Measurements from ENCODE around the gene KCNQ5.
A peak's percentile ranks its signal among the peaks of the same experiment; 100 is the strongest.

Gene KCNQ5

DNA sequence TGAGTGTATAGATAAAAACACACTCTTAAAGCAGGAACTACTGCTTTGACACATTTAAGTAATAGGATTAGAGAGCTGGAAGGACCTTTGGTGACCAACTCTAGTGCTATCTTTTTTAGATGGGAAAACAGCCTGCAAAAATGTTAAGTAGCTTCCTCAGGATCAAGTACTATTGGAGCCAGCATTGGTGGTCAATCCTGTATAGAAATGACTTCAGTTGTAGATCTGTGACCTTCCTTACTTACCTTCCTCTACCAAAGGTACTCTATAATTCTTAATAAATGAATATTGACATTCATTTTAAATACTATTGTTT is 18.7 kb downstream of the KCNQ5 start:
- no peak for DNase-seq

DNA sequence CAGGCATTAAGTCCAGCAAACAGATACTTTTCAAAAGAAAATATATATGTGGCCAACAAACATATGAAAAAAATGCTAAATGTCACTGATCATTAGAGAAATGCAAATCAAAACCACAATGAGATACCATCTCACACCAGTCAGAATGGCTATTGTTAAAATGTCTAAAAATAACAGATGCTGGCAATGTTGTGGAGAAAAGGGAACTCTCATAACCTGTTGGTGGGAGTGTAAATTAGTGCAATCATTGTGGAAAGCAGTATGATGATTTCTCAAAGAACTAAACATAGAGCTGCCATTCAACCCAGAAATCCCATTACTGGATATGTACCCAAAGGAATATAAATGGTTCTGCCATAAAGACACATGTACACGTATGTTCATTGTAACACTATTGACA is 20.6 kb downstream of the KCNQ5 start:
- DNase-seq = no peak

DNA sequence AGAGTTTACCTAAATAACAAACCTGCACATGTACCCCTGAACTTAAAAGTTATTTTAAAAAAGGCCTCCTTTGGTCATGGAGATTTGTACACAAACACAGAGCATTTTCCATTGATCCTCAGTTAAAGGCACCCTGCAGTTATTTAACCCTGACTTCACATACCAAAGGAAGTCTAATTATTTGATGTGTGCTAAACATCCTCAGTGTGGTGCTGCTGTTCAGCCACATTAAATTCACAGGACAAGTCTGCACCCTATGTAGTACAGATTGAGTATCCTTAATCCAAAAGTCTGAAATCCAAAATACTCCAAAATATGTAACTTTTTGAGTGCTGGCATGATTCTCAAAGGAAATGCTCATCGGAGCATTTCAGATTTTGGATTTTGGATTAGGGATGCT is 21.4 kb downstream of the KCNQ5 start:
- DNase-seq = peak; percentile 38

DNA sequence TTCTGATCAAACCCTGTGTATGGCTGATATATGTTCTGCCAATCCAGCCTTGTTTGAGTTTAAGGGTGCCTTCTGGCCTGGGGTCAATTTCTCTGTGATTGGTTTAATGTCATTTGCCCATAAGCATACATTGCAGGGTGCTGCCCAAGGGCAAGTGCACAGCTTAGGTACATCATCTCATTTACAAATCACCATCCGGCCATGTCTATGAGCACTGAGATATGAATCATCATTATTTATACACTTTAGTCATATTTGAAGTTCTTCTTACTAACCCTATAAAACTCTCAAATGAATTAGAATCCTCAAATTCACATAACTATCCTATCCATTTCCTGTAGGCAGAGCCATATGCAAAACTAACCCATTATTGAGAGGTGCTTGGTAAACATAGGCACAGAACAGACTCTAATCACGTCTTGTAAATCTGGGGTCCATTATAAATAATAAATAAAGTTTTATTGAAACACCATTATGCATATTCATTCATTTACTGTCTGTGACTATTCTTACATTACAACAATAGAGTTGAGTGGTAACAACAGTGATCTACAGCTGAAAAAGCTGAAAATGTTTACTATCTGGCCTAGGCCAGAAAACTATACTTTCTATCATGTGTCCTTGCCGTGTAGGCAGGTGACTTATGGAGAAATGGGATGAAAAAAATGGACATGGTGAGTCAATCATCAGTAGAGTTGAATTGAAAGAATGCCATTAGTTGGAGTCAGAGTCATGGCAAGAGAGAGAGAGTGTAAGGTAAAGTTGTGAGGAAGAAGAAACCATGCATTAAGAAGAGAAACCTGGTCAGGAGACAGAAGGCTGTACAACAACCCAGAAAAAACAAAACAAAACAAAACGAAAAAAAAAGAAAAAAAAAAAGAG is 25.0 kb downstream of the KCNQ5 start:
- no peak for DNase-seq

DNA sequence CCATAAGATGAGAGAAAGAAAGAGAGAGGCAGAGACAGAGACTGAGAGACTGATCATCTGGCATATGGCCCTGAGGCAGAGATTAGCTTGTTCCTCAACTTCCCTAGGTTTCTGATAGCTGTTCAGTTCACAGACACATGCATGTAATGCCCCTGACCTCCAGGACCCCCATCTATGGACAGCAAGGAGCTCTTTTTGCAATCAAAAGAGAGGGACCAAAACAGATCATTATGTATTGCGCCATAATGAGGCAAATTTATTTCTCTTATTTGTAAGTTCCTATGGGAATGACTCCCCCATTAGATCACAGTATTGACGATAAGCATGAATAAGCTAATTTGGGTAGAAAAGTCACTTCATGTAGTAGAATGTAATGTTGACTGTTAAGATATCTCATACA is 25.6 kb downstream of the KCNQ5 start:
- DNase-seq = no peak

DNA sequence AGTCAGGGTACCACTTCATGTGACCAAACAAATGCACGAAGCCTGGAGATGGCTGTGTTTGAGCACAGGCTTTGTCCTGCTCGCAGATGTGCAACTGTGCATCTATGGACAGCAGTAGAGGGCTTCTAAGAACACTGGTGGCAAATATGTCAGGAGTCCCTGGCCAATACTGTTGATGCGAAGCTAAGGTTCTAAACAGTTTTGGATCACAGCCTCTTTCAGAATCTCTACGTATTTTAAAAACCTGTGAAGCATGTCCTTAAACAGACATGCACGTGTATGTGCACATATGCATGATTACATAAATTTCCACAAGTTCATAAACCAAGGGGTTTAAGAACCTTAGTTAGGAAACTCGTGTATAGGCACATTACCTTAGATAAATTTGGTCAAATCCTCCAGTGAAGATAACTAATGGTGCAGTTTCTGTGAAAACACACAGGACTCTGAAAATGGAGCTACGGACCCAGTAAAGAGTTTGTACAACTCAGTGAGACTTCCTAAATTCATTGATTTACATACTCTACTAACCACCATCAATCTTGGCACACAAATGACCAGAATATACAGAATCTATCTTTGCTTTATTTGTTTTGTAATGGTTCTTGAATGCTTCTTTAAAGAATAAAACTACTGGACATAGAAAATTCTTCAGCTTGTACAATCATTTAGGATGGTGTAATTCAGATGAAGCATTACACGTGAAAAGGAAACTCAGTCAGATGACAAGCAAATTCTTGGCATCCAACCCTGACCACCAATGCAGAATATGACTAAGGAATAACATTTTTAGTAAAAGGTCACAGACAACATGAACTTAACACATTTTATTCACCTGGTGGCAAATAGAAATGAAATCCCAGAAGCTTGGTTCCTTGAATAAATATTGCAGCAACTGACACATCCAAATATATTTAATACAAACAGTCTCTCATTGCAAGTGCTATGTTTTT is 27.4 kb downstream of the KCNQ5 start:
- DNase-seq = peak; percentile 89

DNA sequence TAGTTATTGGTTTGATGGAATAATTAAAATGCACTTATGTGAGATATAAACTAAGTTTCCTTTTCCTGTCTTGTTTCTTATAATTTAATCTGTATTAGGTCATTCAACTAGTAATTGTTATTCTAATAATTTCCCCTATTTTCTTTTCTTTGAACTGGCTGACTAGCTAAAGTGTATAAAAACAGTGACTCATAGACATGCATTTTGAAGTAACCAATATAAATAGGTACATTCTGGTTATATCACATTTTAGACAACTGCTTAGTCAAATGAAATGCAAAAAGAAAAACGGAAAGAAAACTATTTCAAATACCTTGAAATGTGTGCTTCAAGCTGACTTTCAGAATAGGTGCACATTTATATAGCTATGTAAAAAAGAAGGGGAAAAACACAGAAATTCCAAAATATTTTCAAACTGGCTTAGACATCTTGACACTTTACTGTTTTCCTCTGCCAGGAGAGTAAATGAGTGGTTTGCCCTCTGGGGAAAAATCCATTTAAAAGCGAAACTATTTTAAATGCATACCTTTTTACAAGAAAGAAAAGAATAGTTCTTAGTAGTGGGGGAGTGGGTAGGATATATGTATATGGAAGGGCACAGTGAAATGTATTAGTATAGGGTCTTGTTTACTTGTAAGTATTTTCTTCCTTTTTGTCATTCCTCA is 28.3 kb downstream of the KCNQ5 start:
- DNase-seq = peak; percentile 21

DNA sequence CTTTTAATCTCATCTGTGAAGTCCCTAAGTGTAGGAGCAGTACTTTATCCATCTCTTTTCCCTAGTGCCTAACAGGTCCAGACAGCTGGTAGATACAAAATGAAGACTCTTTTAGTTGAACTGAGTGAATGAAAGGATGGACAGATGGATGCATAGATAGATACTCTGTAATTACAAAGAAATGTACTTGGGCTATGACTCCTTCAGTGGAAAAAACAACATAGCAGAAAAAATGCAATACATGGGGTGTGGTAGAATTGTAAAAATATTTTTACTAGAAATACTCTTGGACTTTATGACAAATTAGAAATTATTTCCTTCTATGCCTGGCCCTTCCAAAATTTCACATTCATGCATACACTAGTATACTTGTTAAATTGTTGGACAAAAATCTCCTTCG is 29.3 kb downstream of the KCNQ5 start:
- DNase-seq = peak; percentile 78

DNA sequence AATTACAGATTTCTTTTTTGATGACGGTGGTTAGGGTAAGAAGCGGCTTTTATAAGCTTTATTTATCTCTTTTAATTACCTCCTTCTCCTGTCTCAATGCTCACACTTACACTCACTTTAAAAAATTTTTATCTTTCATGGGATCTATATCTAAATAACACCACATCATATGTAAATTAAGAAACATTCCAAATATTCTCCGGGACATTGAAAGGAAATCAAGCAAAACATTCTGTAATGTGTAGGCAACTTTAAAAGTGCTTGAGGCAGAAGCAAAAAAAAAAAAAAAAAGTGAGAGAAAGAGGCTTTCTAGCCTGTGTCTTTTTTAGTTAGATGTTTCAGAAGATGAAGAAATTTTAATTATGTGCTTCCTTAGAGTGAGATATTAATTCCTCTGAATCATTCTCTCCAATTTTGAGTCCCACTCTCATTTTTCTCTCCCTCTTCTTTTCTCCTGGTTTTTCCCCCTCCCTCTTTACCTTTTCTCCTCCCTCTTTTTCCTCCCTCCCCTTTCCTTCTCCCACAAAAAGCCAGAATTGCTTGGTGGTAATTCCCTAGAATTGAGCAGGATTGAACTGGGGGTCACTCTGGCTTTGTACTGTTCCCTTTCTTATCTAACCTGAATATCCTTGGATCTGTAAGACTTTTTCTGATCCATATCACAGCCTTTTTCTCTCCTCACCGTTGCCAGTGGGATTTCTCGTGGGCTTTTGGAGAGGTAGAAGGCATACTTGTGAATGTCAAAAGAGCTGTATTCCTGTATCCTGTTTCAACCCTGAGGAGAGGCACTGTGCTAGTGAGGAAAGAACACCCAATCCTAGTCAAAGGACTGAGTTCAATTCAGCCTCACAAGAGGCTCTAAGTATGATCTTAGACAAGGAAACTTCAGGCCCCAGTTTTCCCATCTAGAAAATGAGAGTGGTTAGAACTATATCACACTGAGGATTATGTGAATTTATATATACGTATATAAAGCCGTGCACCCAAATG is 30.4 kb downstream of the KCNQ5 start:
- DNase-seq = peak; percentile 35

DNA sequence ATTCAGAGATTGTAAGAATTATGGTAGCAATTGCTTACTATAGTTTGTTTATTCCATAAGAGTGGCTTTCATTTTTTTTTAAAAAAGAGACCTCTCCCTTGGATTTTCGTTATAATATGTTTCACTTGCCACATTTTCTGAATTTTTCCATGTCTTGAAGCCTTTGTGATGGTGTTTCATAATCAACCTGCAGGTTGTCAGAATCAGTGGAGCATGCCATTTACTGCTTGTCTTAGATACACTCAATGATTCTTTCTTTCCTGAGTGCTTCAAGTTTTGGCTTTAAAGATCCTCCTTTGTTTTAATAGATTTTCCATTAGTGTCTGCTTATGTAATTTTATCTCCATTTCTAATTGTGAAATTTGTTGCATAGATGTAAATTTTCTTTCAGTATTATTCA is 31.2 kb downstream of the KCNQ5 start:
- no peak for DNase-seq

DNA sequence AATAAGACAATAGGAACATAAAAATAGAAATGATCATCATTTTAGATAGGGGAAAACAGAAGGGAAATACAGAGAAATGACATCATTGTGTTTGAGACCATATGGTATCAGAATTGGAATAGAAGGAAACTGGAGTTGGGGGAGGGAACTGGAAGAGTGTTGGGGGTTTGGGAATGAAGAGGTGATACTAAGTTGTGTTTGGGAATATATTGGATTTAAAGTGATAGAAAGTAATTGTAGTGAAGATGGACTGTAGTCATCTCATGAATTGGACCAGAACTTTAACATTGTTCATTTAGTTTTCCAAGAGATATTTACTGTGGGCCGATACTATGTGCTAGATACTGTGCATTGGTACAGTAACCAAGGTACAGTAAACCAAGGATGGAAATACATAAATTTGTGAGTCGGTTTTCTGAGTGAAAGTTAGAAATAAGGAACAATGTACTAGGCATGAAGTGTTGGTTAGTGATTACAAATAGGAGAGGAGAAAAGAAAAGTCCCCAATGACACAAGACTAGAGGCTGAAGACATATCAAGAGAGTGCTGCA is 32.3 kb downstream of the KCNQ5 start:
- no peak for DNase-seq

DNA sequence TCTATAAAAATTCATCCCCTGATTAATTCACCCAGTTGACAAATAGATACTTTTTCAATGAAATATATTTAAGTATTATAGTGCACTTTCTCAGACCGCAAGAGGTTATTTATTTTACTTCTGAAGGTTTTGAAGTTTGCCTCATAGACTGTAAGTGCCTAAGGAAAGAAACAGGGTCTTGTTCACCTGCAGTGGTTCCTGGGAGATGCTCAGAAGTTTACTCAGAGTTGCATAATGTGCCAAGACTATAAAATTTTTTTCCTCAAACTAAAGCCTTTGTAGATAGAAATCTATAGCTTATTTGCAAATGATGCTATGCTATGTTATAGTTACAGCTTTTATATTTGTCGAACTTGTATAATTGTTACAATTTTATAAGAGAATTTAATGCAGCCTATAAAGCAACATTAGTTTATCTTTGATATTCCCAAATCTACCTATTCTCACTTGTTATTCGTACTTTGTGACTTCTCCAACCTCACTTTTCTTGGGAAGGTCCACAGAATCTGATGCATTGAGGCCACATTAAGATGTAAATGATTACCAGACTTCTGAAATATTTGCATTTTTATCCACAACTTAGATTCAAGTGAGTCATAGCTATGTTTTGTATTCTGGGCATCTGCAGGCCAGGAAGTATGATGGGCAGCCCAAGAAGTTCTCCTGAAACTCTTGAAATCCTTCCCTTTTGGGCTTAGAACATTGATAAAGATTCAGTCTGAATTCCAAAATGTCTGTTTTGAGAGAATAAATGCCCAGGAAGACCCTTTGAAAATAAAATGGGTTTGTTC is 35.7 kb downstream of the KCNQ5 start:
- peak; percentile 69 for DNase-seq

DNA sequence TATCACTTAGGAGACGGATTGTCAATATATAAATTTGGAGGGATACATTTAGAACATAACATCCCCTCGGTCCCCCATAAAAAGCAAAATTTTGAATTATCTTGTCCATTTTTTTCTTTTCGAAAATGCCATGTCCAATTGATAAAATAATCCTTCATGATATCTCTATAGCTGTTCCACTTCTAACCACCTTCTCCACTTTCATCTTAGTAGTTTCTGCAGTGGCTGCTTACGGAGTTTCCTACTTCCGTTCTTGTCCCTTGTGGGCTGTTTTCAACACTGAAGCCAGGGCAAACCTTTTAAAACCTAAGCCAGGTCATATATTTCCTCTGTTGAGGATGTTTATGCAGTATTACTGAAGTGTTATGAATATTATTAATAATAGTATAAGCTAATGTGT is 37.9 kb downstream of the KCNQ5 start:
- DNase-seq = no peak

DNA sequence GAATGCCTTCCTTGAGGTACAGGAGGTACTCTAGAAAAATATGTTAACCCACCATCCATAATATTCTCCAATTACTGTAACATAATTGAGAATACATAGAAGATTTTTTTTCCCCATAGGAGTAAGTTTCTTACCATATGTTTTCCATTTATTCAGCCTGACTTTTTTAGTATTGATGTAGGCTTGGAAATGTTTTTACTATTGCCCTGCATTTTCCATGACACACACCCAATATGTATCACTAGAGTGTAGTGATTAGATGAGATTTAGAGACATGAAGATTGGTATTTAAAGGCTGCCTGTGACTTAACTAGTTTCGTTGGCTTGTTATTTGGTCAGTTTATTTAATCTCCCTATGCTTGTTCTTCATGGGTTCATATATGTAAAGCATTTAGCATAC is 39.5 kb downstream of the KCNQ5 start:
- peak; percentile 42 for DNase-seq

DNA sequence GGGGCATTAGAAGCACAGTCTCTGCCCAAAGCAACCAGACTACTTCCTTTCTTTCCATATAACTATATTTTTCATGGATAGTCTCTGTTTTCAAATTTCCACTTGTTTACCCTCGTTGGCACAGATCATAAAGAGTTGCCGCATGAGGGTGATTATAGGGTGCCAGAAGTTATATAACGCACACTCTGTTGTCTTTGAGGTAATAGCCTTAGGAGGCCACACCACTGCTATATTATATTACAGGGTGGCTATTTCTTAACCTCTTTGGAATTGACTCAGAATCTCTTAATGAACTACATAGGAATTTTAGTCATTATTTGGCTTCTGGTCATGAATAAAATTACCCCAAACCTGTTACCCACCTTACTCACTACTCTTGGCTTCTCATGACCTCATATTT is 43.7 kb downstream of the KCNQ5 start:
- DNase-seq = no peak

DNA sequence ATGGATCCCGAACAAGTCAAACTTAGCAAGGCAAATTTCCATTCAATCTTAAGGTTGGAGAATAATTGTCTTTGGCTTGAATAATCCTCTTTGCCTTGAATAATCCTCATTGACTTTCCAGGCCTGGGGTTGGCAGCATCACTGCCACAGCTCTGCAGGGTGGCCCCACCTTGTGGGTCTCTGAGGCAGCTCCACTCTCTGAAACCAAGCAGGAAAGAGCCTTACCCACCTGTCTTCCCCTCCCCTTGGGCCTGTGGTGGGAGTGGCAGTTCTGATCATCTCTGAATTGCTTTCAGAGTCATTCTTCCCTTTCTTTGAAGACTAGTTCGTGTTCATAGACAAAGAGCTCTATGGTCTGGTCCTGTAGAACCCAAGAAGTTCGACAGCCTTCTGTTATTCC is 47.5 kb downstream of the KCNQ5 start:
- DNase-seq = no peak

DNA sequence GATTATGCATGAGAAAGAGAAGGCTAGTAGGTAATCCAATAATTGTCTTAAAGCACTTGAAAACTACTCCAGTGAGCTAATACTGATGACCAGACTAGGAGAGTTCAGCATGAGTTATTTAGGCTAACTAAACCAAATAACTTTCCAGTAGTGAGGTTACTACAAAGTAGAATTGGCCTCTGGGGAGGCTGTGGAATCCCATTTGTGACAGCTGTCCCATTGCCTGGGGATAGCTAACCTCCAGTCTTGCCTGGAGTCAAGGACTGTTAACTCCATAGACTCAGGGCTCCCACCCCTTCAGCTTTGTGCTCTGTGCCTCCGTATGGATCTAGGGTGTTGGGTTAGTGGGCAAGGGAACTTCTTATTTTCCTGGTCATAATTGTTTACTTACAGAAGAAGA is 51.0 kb downstream of the KCNQ5 start:
- no peak for DNase-seq

DNA sequence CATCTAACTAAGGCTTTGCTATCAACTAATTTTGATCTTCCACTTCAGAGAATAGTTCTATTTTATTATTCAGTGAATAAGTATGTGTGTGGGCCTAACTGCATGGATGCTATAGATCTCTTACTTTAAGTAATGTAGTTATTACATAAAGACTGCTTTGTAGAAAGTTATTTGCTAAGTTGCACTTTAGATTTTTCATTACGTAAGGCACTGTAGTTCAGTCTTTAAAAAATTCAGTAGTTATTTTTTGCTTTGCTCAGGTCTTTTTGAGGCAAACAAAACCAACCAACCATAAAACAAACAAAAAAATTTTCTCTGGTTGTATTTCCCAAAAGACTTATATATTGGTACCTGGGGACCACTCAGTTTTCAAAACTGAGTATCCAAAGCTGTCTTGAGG is 53.0 kb downstream of the KCNQ5 start:
- DNase-seq = no peak

DNA sequence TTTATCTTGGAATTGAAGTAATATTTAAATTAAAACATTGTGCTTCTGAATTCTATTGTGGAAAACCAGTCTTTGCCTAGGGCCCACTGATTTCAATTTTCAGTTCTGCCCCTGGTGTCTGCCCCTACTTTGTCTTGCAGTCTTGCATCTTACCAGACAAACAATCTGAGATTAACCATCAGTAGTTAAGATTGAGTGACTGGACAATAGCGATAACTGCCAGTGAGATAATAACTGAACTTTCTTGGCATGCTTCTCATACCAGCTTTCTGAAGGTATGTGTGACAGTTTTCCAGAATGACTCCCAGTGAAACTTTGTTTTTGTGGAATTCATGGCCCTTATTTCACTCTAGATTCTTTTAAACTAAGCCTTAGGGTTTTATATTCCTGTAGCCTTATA is 53.5 kb downstream of the KCNQ5 start:
- peak; percentile 15 for DNase-seq

DNA sequence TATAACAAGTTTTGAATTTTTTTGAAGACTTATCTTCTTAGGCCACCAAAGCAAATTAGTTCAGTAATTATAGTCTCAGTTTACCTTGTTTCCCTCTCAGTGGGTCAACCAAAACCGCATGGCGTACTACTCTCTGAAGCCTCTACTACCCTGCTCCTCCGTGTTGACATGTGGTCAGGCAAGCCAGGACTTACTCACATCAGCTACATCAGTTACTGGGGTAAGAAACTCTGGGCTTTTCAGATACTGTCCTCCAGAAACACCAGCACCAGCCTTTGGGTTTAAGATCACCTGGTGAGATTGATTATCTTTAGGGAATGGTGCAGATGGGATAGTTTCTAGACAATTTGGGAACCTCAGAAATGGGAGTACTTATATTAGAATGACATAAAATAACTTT is 55.1 kb downstream of the KCNQ5 start:
- no peak for DNase-seq

DNA sequence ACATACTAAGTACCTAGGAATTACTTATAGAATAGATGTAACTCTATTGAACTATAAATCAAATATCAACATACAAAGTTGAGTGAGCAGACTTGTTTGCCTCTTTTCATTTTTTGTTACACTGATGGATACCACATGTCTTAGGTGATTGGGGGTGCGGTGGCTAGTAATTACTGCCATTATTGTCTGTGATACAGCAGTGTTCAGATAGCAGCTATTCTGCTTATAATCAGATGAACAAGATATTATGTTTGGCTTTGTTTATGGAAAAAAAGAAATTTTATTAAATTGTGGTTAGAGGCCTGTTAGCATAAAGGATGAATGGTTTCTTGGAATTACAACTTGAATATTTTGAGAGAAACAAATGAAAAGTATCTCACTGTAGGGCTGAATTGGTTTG is 55.9 kb downstream of the KCNQ5 start:
- DNase-seq = no peak

Data from fibroblast of skin of scalp (primary cell).